Hepatocyte (in vitro differentiated cells): ENCODE data around the gene OR13F1. TPM values are rescaled to one million over a fixed set of nuclear protein-coding genes. Genes with fewer than 3 reads are reported as not detected.

ENCODE experiments used
- DNase-seq: peaks from one replicate; pipeline ENCODE4 v3.0.0-alpha.2; 2016; ENCODE audit warnings: low spot score
- H2AFZ ChIP-seq: fragments of 200-600 bp; sonication (generic); 2 replicates; pipeline ENCODE4 v1.6.0; 2016; ENCODE audit warnings: antibody characterized with exemption, mild to moderate bottlenecking
- H3K27ac ChIP-seq: fragments of 200-600 bp; sonication (generic); 2 replicates; pipeline ENCODE4 v1.5.1; 2016; ENCODE audit warnings: mild to moderate bottlenecking
- H3K27me3 ChIP-seq: fragments of 200-600 bp; sonication (generic); 2 replicates; pipeline ENCODE4 v1.6.1; 2016
- H3K36me3 ChIP-seq: fragments of 200-600 bp; sonication (generic); replicated peaks from 2 replicates; pipeline ENCODE4 v1.5.1; 2016; ENCODE audit warnings: low read depth; ENCODE audit not compliant: insufficient read depth
- H3K4me1 ChIP-seq: fragments of 200-600 bp; sonication (generic); 2 replicates; pipeline ENCODE4 v1.5.1; 2016; ENCODE audit warnings: mild to moderate bottlenecking, moderate library complexity; ENCODE audit not compliant: insufficient read depth
- H3K4me2 ChIP-seq: fragments of 200-600 bp; sonication (generic); 2 replicates; pipeline ENCODE4 v1.6.0; 2016
- H3K4me3 ChIP-seq: fragments of 200-600 bp; sonication (generic); 2 replicates; pipeline ENCODE4 v1.5.1; 2016; ENCODE audit warnings: mild to moderate bottlenecking
- H3K79me2 ChIP-seq: fragments of 200-600 bp; sonication (generic); 2 replicates; pipeline ENCODE4 v1.6.0; 2017; ENCODE audit warnings: mild to moderate bottlenecking
- H3K9me2 ChIP-seq: fragments of 200-600 bp; sonication (generic); replicated peaks from 2 replicates; pipeline ENCODE4 v1.6.0; 2017; ENCODE audit warnings: mild to moderate bottlenecking; ENCODE audit not compliant: insufficient read depth
- H3K9me3 ChIP-seq: fragments of 200-600 bp; sonication (generic); 2 replicates; pipeline ENCODE4 v1.5.1; 2016; ENCODE audit warnings: low read depth, mild to moderate bottlenecking
- H4K20me1 ChIP-seq: fragments of 200-600 bp; sonication (generic); 2 replicates; pipeline ENCODE4 v1.6.0; 2016; ENCODE audit warnings: mild to moderate bottlenecking; ENCODE audit not compliant: insufficient read depth, poor library complexity, severe bottlenecking
- EZH2 ChIP-seq: fragments of 200-600 bp; sonication (generic); IDR thresholded peaks from 2 replicates; pipeline ENCODE4 v1.6.1; 2016; ENCODE audit warnings: antibody characterized with exemption, mild to moderate bottlenecking, borderline replicate concordance
- EZH2phosphoT487 ChIP-seq: fragments of 200-600 bp; sonication (generic); IDR thresholded peaks from one replicate; pipeline ENCODE4 v1.6.1; 2018; ENCODE audit warnings: antibody characterized with exemption, mild to moderate bottlenecking, low read depth, moderate library complexity; ENCODE audit not compliant: unreplicated experiment, severe bottlenecking
- WGBS: methylation state at CpG from one replicate; pipeline ENCODE4 v1.1.6; 2016; ENCODE audit warnings: low lambda C conversion rate; ENCODE audit errors: missing lambda C conversion rate; 5-methylcytosine and 5-hydroxymethylcytosine counted together
- polyA plus RNA-seq: library from polyadenylated mRNA; unstranded; fragments of >200 nt; fragmentation: Nextera tagmentation; extraction: Ambion mirVana; gene quantifications from 2 replicates; pipeline ENCODE4 v1.2.1, GENCODE V29; 2016
- total RNA-seq: library from RNA; depleted of rRNA; stranded (reverse); fragments of >200 nt; gene quantifications from 2 replicates; pipeline ENCODE4 v1.2.3, GENCODE V29; 2014
- TF ChIP-seq, protein P1 (sequence below): fragments of 200-600 bp; sonication (generic); IDR thresholded peaks from 2 replicates; pipeline ENCODE4 v1.5.1; 2016; ENCODE audit warnings: antibody characterized with exemption, mild to moderate bottlenecking; ENCODE audit not compliant: poor library complexity

OR13F1 gene
- total and polyA plus RNA-seq, 2 experiments from 2014 or later: not detected

DNA sequence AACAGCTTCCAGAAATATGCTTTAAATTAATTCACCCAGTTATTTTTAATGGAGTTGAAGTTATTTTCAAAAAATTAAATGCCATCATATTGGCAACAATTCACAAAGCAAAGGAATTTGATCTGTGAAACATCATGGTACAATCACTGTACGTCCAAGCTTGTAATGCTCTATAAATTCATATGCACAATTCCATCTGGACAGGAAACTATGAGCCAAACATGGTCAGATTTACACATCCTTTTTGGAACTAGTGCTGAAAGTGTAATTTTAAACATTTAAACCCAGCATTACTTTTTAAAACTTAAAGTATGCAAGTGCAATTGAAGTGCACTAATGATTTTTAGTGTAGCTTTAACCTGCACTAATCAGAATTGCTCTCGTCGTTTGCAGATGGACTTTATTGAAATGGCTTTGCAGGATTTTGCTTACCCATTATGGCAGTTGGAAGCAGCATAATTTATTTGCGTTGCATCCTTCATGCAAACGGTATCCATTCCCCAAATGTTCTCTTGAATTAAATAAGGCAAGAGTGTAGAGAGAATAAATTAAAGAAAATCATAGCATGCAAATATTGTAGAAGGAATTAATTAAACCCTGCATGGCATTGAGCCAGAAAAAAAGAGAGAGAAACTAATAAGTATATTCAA is 21.0 kb upstream of the OR13F1 start:
- no peaks in the 10 kb centered on the region for H3K4me1 ChIP-seq
- no peak overlapping the region for H2AFZ ChIP-seq
- no peaks in the 10 kb centered on the region for H3K27me3 ChIP-seq
- H3K27ac ChIP-seq: no peak overlapping the region
- 81% methylated on average over 5 of the region's 5 CpGs for WGBS
- H3K36me3 ChIP-seq: no peaks in the 10 kb centered on the region
- no peak overlapping the region for H3K4me2 ChIP-seq
- no peaks in the 10 kb centered on the region for H3K9me3 ChIP-seq
- no peaks in the 10 kb centered on the region for H4K20me1 ChIP-seq
- no peak overlapping the region for H3K4me3 ChIP-seq
- H3K9me2 ChIP-seq: no peaks in the 10 kb centered on the region
- no peak for DNase-seq
- TF ChIP-seq, protein P1, sequence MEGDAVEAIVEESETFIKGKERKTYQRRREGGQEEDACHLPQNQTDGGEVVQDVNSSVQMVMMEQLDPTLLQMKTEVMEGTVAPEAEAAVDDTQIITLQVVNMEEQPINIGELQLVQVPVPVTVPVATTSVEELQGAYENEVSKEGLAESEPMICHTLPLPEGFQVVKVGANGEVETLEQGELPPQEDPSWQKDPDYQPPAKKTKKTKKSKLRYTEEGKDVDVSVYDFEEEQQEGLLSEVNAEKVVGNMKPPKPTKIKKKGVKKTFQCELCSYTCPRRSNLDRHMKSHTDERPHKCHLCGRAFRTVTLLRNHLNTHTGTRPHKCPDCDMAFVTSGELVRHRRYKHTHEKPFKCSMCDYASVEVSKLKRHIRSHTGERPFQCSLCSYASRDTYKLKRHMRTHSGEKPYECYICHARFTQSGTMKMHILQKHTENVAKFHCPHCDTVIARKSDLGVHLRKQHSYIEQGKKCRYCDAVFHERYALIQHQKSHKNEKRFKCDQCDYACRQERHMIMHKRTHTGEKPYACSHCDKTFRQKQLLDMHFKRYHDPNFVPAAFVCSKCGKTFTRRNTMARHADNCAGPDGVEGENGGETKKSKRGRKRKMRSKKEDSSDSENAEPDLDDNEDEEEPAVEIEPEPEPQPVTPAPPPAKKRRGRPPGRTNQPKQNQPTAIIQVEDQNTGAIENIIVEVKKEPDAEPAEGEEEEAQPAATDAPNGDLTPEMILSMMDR: no peak
- no peak for TF ChIP-seq EZH2
- TF ChIP-seq EZH2phosphoT487: no peak
- H3K79me2 ChIP-seq: no peaks in the 10 kb centered on the region

DNA sequence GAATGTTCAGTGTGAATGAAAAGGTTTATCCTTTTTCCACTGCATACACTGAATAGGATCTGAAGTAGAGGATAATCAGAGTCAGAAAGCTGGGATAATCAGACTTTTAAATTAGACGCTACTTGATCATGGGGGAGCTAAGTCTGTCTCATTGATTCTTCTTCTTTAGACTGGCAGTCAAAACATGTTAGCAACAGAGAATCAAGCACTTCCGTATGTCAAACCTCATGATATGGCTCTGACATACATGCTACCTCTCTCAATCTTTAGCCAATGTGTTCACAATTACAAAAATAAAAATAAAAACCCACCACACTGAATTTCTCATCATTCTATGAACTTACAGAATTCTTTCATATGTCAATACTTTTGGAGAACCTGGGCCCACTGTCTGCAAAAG is 19.0 kb upstream of the OR13F1 start:
- H3K27ac ChIP-seq: no peak overlapping the region
- no peaks in the 10 kb centered on the region for H3K27me3 ChIP-seq
- no peak for DNase-seq
- no peaks in the 10 kb centered on the region for H3K36me3 ChIP-seq
- TF ChIP-seq EZH2phosphoT487 (no peak), EZH2 (no peak)
- TF ChIP-seq, protein P1: no peak
- no peak overlapping the region for H3K4me2 ChIP-seq
- H3K4me3 ChIP-seq: no peak overlapping the region
- no peaks in the 10 kb centered on the region for H3K4me1 ChIP-seq
- H3K9me3 ChIP-seq: no peaks in the 10 kb centered on the region
- H3K79me2 ChIP-seq: no peaks in the 10 kb centered on the region
- no peak overlapping the region for H2AFZ ChIP-seq
- H4K20me1 ChIP-seq: no peaks in the 10 kb centered on the region
- WGBS: 94% methylated on average over 2 of the region's 2 CpGs
- no peaks in the 10 kb centered on the region for H3K9me2 ChIP-seq

DNA sequence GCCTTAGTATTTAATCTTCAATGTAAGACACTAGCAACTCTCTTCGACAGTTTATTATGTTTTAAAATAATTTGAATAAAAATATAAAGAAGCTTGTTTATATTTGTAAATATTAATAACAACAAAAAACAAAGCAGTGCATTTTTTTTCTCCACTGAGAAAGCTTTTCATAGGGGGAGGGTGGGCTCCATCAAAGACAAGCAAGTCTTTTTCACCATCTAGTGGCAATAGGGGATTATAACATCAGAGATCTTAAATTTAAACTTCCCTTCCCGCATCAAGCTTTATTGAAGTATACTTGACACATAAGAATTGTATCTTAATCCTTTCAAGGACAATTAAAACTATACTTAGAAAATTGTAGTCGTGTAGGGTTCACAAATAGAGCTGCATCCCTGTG is 9.3 kb upstream of the OR13F1 start:
- H3K36me3 ChIP-seq: no peaks in the 10 kb centered on the region
- no peaks in the 10 kb centered on the region for H3K79me2 ChIP-seq
- H3K9me3 ChIP-seq: no peaks in the 10 kb centered on the region
- no peak for DNase-seq
- no peak for TF ChIP-seq EZH2
- TF ChIP-seq, protein P1: peak; percentile 45
- WGBS: 39% methylated on average over 3 of the region's 3 CpGs
- no peak overlapping the region for H2AFZ ChIP-seq
- no peak overlapping the region for H3K27ac ChIP-seq
- H3K4me3 ChIP-seq: no peak overlapping the region
- H3K4me2 ChIP-seq: no peak overlapping the region
- no peaks in the 10 kb centered on the region for H4K20me1 ChIP-seq
- no peaks in the 10 kb centered on the region for H3K4me1 ChIP-seq
- H3K27me3 ChIP-seq: no peaks in the 10 kb centered on the region
- no peaks in the 10 kb centered on the region for H3K9me2 ChIP-seq

DNA sequence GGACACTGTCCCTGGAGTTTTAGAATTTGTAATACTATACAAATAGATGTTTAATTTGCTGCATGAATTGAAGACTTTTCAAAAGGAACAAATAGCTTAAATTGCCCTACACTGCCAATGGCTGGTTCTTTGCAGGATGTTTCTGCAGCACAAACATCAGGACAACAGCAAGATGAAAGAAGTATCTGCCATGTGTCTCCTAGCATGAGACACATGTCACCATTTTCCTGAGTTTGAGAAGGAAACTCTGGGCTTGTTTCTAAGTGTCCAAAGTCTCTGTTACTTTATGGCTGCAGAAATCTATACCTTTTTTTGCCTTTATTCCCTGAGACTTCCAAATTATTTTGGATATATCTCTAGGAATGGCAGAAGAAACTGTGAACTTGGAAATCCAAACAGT is 623 bp upstream of the OR13F1 start:
- H2AFZ ChIP-seq: no peak overlapping the region
- H4K20me1 ChIP-seq: no peaks in the 10 kb centered on the region
- no peak overlapping the region for H3K4me3 ChIP-seq
- no peaks in the 10 kb centered on the region for H3K9me3 ChIP-seq
- no peaks in the 10 kb centered on the region for H3K4me1 ChIP-seq
- no peaks in the 10 kb centered on the region for H3K36me3 ChIP-seq
- H3K27me3 ChIP-seq: no peaks in the 10 kb centered on the region
- TF ChIP-seq, protein P1: no peak
- TF ChIP-seq EZH2phosphoT487: no peak
- no peaks in the 10 kb centered on the region for H3K9me2 ChIP-seq
- no peak for DNase-seq
- no peak overlapping the region for H3K4me2 ChIP-seq
- no peaks in the 10 kb centered on the region for H3K79me2 ChIP-seq
- no peak overlapping the region for H3K27ac ChIP-seq
